Measurements from ENCODE around the gene SLC7A11.

Gene SLC7A11

GRCh38 chr4:138242076-138242833 lies at the start of gene SLC7A11:
TSS of gene SLC7A11 (minus strand) at chr4:138242349. CDS start at chr4:138242069, 280 bp downstream.
- DNase-seq = peak; percentile 99

GRCh38 chr4:138291431-138291830 lies 49.3 kb upstream of the SLC7A11 start:
- DNase-seq = no peak

GRCh38 chr4:138290805-138291204 lies 48.7 kb upstream of the SLC7A11 start:
- peak; percentile 7 for DNase-seq

GRCh38 chr4:138279286-138279685 lies 37.1 kb upstream of the SLC7A11 start:
- no peak for DNase-seq

GRCh38 chr4:138277133-138277532 lies 35.0 kb upstream of the SLC7A11 start:
- no peak for DNase-seq

- no peak for DNase-seq
Measured at GRCh38 chr4:138275963-138276621, 33.9 kb upstream of the SLC7A11 start.

- DNase-seq = no peak
Measured at GRCh38 chr4:138275216-138275615, 33.1 kb upstream of the SLC7A11 start.

- no peak for DNase-seq
Measured at GRCh38 chr4:138269175-138269574, 27.0 kb upstream of the SLC7A11 start.

GRCh38 chr4:138267835-138268234 lies 25.7 kb upstream of the SLC7A11 start:
- no peak for DNase-seq

- DNase-seq = no peak
Measured at GRCh38 chr4:138266948-138267347, 24.8 kb upstream of the SLC7A11 start.

GRCh38 chr4:138263247-138263816 lies 21.2 kb upstream of the SLC7A11 start:
- DNase-seq = no peak

- no peak for DNase-seq
Measured at GRCh38 chr4:138262469-138262868, 20.3 kb upstream of the SLC7A11 start.

- DNase-seq = no peak
Measured at GRCh38 chr4:138262030-138262429, 19.9 kb upstream of the SLC7A11 start.

GRCh38 chr4:138259824-138260223 lies 17.7 kb upstream of the SLC7A11 start:
- DNase-seq = no peak

- no peak for DNase-seq
Measured at GRCh38 chr4:138259271-138259670, 17.1 kb upstream of the SLC7A11 start.

- DNase-seq = no peak
Measured at GRCh38 chr4:138256608-138257007, 14.5 kb upstream of the SLC7A11 start.

- no peak for DNase-seq
Measured at GRCh38 chr4:138255917-138256597, 13.9 kb upstream of the SLC7A11 start.

- DNase-seq = no peak
Measured at GRCh38 chr4:138252551-138252950, 10.4 kb upstream of the SLC7A11 start.

- no peak for DNase-seq
Measured at GRCh38 chr4:138251938-138252337, 9.8 kb upstream of the SLC7A11 start.

- DNase-seq = no peak
Measured at GRCh38 chr4:138249132-138249531, 7.0 kb upstream of the SLC7A11 start.

- DNase-seq = no peak
Measured at GRCh38 chr4:138248058-138248457, 5.9 kb upstream of the SLC7A11 start.

GRCh38 chr4:138247643-138248042 lies 5.5 kb upstream of the SLC7A11 start:
- no peak for DNase-seq

GRCh38 chr4:138243369-138243768 lies 1.2 kb upstream of the SLC7A11 start:
- peak; percentile 17 for DNase-seq

- DNase-seq = no peak
Measured at GRCh38 chr4:138242834-138243156, 646 bp upstream of the SLC7A11 start.

All from NCI-H2029 treated with DMSO at 0.1 percent for 48 hours (cell line).